Ammon's horn (tissue), 1 donor: ENCODE results near the gene MLKL.
"Not testable (repeated sequence)": the region's sequence is repeated elsewhere in the genome, so short reads cannot be mapped to it uniquely, and the experiment has no call there.

ENCODE experiments used
- DNase-seq: peaks from one replicate; pipeline ENCODE4 v3.0.0-alpha.2; 2016; ENCODE audit warnings: low spot score

MLKL gene

GRCh38 chr16:74732707-74733350, 32.2 kb upstream of the MLKL start:
- no peak for DNase-seq

DNA sequence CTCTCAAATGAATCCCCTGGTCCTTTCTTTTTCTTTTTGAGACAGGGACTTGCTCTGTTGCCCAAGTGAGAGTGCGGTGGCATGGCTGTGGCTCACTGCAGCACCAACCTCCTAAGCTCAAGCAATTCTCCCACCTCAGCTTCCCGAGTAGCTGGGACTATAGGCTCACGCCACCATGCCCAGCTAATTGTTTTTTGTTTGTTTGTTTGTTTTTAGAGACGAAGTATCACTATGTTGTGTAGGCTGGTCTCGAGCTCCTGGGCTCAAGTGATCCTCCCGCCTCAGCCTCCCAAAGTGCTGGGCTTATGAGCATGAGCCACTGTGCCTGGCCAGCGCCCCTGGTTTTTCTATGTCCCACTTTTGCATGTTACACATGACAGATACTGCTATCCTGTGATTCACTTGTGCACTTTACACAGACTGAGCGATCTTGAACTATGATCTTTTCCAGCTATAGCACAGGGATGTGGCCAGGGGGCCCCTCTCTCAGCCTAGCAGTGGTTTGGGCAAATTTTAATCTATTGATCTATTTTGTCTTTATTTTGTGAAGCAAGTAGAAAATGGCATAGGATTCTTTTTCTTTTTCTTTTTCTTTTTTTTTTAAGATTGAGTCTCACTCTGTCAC, 31.3 kb upstream of the MLKL start:
- DNase-seq: no peak

DNA sequence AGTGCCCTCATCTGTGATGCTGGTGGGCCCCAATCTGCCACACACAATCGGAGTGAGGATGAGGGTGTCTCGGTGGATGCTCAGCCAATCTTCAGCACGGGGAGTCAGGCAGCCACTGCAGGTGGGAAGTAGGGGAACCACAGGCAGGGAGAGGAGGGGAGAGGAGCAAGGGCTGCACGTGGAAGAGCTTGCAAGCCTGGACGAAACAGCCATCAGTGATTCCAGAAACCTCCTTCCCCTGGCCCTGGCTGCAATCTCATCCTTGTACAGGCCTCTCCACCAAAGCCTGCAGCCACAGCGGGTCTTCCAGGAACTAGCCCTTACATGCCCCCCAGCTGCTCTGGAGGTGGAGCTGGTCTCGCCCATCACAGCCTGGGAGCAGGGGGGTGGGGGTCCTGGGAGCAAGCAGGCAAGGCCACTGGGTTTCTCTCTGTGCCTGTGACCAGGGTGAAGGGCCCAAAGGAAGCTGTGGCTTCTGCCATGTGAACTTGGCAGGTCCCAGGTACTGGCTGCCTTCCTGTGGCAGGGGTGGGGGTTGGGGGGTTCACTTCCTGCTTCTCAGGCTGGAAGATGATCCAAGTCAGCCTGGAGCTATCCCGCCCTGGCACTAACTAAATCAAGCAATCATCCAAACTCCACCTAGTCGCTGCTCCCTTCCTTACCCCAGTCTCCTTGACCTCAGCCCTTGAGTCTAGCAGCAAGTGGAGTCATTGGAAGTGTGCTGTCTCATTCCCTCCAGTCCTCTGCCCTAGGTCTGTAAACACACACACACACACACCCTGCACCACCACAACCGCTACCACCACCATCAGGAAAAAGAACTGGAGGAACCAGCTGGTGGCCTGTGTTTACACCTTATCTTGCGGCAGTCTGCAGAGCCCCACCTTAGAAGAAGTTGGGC, 29.4 kb upstream of the MLKL start:
- no peak for DNase-seq

- no peak for DNase-seq
These were observed 27.2 kb upstream of the MLKL start for GRCh38 chr16:74727903-74728302.

GRCh38 chr16:74726716-74727115, 26.1 kb upstream of the MLKL start:
- no peak for DNase-seq

- no peak for DNase-seq
These were observed 25.2 kb upstream of the MLKL start for GRCh38 chr16:74725651-74726455.

GRCh38 chr16:74724820-74725549, 24.3 kb upstream of the MLKL start:
- peak; percentile 96 for DNase-seq

DNA sequence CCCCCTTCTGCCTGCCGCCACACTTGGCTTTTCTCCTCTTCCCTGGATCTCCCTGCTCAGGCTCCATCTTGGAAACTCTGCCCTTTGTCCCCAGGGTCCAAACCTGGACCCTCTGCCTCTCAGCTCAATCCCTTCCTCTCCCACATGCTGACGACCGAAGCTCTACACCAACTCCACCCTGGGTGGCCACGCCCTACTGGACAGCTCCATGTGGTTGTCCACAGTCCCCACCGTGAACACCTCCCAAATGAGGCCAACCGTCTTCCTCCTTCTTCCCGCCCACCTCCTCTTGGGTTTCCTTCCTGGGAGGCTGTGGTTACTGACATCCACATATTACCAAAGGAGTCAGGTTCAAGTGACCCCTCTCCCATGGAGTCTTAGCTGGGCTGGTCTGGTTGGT, 22.6 kb upstream of the MLKL start:
- no peak for DNase-seq

DNA sequence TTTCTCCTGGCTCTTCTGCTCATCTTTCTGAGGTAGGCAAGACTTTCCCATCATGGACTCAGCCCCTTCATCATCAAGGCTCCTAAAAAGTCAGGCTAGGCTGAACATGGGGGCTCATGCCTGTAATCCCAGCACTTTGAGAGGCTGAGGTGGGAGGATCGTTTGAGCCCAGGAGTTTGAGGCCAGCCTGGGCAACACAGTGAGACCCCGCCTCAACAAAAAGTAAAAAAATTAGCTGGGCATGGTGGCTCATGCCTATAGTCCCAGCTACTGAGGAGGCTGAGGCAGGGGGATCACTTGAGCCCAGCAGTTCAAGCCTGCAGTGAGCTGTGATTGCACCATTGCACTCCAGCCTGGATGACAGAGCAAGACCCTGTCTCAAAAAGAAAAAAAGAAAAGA, 21.5 kb upstream of the MLKL start:
- not testable (repeated sequence) for DNase-seq

DNA sequence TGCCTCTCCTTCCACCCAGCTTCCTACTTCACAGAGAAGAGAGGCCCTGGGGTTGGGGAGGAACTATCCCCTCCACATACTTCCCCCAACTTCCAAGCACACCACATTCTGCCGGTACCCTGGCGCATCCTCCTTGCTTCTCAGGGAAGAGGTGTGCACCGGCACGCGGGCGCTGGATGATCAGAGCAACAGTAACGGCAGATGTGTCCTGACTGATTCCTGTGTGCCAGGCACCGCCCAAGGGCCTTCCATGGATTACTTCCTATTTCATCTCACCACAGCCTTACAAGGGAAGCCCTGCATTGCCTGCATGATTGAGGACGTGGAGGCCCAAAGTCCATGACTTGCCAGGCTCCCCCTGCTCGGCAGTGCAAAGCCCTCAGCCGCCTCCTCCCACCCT, 21.1 kb upstream of the MLKL start:
- no peak for DNase-seq

GRCh38 chr16:74720579-74720978, 19.9 kb upstream of the MLKL start:
- no peak for DNase-seq

GRCh38 chr16:74718741-74719610, 18.3 kb upstream of the MLKL start:
- no peak for DNase-seq

GRCh38 chr16:74718140-74718539, 17.5 kb upstream of the MLKL start:
- no peak for DNase-seq

DNA sequence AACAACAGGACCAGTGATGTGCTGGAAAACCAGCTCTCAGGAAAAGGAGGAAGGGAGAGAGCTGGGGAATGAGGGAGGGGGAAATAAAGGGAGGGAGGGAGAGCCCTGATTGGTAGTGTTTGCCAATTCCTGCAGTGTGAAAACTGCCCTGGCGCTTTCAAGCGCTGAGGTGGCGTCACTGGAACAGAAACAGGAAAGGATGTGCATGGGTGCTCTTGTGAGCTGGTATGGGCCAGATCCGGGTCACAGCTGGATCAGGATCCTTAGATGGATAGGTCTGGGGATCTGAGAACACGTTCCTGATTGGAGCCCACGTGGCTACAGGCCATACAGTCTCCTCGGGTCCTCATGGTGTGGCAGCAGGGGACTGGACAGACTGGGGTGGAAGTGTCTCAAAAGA, 16.7 kb upstream of the MLKL start:
- no peak for DNase-seq

DNA sequence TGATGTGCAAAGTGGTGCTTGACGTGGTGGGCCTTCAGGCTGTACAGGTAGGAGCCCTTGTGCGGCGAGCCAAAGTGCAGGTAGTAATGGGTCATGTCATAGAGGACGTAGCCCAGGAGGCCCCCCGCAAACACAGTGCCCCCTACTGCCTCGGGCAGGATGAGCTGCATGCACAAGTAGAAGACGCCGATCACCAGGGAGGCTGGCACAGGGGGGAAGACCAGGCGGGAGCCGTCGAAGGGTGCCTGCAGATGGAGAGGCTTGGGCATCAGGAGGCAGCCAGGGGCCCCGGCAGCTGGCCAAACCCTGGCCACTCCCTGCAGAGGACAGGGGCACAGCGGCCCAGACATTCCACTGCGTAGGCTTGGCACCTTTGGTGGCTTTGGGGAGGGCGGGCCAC, 15.7 kb upstream of the MLKL start:
- DNase-seq: no peak

- DNase-seq: no peak
These were observed 13.2 kb upstream of the MLKL start for GRCh38 chr16:74713876-74714275.

DNA sequence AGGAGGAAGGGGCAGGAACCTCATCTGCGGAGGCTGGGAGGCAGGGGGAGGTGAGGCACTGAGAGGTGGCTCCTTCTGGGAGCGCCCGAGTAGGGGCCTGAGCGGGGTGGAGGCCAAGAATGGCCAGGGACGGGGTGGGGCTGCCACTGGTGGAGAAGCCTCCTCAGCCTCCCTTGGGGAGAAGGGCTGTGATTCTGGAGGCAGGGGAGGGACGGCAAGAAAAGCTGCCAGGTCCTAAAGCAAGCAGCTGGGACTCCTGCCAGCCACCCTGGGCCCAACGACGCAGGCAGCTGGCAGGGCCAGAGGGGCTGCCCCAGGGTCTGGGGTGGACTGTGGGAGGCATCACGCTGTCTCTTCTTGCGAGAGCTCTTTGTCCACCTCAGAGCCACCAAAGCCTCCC, 12.7 kb upstream of the MLKL start:
- no peak for DNase-seq

GRCh38 chr16:74711938-74712337, 11.3 kb upstream of the MLKL start:
- DNase-seq: no peak

- no peak for DNase-seq
These were observed 9.7 kb upstream of the MLKL start for GRCh38 chr16:74710401-74710800.

DNA sequence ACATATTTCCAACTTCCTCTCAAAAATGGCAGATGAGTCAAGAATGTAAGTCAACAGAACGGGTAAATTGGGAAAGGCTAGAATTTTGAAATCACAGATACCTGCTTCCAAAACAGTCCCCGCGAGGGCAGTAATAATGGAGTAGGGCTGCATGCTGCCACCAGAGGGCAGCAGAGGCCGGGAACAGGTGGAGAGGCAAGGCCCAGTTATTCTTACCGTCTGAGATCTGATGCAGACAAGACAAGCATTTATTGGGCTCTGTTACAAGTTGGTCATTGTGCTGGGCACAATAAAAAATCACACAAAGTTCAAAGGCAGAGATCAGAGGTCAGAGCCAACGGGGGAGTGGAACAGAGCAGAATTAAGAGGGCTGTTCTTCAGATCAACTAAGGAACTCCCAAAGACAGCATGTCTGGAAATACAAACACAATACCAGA, 8.8 kb upstream of the MLKL start:
- peak; percentile 94 for DNase-seq

DNA sequence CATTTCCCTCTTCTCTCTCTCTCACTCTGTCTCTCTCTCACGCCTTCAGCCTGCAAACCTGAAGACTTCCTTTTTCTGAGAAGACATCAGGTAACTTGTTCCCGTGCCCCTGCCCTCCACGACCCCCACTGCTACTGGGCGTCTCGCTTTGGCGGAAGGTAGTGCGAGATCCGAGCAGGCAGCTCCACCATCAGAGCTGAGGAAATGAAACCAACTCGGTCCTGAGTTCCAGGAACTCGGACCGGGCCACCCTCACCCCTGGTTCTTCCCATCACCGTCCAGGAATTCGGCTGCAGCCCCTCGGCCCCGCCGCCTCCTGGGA, 585 bp downstream of the MLKL start:
- DNase-seq: peak; percentile 36
